ENCODE data around the gene BRD4.

BRD4 gene

DNA sequence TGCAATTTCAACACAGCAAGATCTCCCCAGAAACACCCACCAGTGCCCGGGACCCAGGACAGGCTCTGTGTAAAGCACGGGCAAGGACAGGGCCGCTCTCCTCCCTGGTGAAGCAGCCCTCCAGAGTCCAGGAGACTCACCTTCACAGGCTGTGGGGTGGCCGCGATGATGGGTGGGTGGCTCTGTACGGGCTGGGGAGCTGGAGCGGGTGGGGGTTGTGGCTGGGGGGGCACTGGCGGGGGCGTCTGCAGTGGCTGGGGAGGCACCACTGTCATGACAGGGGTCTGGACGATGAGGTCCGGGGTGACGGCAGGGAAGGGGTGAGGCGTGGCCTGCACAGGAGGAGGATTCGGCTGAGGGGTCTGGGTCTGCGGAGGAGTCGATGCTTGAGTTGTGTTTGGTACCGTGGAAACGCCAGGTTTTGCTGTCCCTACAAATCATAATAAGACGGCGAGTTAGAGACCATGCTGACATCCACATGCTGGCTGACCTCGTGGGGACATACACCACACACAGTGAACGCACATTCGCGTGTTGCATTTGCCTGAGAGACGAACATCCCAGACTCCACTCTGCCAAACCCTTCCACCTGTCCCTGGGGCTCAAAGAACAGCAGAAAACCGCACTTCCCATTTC is 67.0 kb downstream of the BRD4 start:
- no peak for DNase-seq (ENCODE audit: low read depth in 2 of 2)

DNA sequence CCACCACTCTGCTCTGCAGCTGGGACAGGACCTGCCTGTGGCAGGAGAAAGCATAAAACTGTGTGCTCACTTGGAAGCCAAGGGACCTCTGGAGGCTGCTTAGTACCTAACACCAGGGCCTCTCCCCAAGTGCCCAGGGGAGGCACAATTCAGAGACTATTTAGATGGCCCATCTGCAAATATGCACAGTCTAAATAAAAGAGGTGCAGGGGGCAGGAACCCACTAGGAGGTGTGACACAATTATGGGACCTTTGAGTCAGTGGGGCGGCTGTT is 67.5 kb downstream of the BRD4 start:
- DNase-seq (ENCODE audit: low read depth in 2 of 2) = no peak

DNA sequence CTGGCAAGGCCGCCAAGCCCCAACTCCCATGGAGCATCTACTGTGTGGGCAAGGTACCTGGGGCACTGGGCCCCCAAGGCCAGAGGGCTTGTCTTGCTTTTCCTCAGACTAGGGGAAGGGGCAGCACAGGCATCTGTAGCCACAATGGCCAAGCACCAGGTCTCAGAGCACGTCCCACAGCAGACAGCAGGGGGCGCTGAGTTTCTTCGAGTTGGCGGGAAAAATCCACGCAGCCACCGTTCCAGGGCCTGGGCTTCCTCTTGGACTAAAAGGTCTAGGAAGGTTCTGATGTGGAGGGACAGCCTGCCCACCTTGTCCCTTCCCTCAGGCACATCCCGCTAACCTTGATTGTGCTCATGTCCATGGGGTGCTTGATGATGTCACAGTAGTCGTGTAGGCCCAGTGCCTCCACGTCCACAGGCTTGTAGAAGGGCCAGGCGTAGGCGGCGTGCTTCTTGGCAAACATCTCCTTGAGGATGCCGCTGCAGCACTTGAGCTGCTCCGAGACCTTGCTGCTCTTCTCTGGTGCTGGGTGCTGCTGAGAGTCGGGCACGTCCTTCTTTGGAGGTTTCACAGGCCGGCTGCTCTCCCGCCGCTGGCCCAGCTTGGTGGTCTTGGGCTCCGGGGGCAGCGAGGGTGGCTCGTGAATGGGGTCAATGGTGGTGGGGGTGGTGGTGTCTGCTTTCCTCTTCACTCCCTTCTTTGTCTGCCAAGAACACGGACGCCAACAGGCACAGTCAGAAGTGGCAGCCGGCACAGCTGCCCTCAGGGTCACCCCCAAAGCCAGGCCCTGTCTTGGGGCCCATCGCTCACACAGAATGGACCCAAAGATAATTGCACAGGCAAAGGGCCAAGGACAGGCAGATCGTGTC is 68.0 kb downstream of the BRD4 start:
- DNase-seq (ENCODE audit: low read depth in 2 of 2) = peak; percentile 55 to 61

DNA sequence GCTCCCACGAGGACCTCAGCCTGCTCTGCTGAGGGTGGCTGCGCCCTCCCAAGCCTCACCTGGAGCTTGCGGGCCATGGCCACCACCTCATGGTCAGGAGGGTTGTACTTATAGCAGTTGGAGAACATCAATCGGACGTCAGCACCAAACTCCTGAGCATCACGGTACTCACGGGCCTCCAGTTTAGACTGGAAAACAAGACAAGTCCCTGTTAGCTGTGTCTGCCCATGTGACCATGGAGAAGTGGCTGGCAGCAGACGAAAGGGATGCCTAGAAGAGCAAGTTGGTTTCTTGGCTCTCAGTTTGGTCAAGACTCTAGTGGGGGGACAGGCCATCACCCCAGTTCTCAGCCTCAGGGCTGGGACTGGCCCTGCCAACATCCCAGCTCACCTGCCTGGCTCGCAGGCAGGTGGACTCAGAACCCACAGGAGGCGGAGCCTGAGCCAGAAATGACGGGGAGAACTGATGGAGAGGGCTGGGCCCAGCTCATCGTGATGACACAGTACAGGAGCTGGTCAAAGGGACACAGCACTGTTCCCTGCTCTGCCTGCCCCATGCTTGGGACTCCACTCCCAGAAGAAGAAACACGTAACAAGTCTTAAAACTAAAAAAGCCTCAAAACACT is 68.9 kb downstream of the BRD4 start:
- DNase-seq (ENCODE audit: low read depth in 2 of 2) = no peak

DNA sequence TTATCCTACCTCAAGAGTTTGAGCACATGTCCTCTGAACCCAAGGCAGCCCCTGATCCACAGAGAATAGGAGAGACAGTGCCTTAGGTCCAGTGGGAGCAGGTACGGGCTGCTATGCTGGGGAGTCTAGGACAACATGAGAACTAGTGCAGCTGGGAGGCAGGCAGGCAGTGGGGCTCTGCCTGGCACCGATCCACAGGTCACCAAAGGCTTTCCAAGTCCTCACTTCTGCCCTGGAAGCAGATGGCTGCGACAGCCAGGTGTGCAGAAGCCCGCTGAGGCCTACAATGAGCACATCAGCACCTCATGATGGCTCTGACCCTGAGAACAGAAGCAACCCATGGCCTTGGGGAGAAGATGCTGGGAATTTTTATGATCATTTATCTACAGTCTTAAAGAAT is 70.3 kb downstream of the BRD4 start:
- no peak for DNase-seq (ENCODE audit: low read depth in 2 of 2)

DNA sequence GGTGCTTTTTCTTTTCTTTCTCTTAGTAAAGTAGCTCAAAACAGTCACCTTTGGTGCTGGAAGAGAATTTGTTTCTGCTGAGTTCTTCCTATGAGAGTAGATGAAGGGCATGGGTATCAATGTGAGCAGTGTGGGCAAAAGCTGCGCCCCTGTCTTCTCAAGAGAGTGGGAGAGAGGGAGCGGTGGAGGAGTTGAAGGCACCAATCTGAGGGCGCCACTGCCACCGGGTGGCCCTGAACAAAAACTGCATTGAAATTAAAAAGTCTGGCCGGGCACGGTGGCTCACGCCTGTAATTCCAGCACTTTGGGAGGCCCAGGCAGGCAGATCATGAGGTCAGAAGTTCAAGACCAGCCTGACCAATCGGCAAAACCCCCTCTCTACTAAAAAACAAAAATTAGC is 71.4 kb downstream of the BRD4 start:
- no peak for DNase-seq (ENCODE audit: low read depth in 2 of 2)

DNA sequence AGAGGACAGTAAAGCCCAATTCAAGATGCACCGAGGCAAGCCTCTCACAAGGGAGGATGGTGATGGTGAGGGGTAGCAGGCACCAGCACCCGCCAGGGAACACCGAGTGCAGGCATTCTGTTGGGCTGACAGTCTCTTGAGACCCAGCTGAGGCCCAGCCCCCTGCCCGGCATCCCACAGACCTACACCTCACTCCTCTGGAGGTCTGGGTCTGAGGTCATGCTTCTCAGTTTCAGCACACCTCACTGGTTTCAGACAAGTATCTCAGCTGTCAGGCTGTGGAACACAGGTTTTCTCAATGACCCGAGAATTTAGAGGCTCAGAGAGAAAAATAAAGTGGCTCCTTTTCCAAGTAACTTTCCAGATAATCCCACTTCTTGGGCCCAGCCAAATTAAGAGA is 72.4 kb downstream of the BRD4 start:
- DNase-seq (ENCODE audit: low read depth in 2 of 2) = no peak

DNA sequence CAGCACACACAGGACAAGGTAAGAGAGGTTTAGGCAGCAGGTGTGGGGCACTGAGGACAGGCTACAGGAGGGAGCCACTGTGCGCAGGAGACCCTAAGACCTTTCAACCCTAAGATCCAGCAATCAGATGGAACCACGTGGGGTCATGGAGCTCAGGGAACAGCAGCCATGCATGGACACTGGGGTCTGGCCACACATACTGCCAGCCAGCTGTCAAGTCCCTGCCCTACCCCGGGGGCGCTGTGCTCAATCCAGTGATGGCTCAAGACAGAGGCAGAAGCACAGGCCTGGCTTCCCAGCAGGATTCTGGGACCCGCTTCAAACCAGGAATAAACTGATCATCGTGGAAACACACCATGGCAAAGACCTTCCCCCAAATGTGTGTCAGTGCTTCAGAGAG is 74.6 kb downstream of the BRD4 start:
- no peak for DNase-seq (ENCODE audit: low read depth in 2 of 2)

DNA sequence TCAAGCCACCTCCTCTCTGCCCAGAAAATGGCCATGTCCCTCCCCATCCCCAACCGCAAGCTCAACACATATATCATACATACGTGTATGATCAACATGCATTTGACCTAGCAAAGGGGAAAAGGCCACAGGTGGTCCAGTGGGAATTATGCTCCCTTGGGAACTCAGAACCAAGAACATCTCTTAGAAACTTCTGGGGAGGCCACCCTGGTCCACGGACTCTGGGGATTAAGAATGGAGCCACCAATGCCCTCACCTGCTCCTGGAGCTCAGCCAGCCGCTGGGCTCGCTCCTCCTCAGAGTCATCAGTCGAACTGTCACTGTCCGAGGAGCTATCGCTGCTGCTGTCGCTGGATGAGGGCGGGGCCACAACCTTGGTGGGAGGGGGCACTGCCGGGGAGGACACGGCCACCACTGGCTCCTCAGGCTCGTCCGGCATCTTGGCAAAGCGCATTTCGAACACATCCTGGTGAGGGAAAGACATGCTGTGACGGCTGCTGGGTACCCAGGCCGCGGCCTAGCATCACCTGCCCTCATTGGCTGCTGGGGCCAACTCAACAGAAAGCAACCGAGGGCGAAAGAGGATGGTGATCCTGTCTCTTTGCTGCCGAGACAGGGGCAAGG is 75.5 kb downstream of the BRD4 start:
- no peak for DNase-seq (ENCODE audit: low read depth in 2 of 2)

DNA sequence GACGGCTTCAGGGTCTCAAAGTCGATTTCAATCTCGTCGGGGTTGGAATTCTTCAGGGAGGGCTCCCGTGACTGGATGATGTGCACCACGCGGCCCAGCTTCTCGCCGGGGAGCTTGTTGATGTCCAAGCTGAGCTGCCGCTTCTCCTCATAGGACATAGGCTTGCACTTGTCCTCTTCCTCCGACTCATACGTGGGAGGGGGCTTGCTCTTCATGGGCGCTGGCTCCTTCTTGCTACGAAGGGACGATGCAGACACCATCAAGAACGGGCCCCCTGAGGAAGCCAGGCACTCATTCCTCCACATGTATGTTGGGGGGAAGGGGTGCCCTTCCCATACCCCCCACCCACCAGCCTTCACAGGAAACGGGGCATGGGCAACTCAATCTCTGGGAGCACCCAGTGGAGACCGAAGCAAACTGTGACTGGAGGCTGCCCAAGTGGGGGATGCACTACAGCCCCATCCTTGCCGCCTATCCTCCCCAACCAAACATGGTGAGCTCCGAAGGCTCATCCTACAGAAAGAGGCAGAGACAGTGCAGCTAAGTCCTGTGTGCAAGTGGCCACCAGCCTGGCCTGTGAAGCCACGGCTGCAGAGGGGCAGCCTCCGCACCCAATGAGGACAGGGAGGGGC is 76.9 kb downstream of the BRD4 start:
- DNase-seq (ENCODE audit: low read depth in 2 of 2) = no peak

DNA sequence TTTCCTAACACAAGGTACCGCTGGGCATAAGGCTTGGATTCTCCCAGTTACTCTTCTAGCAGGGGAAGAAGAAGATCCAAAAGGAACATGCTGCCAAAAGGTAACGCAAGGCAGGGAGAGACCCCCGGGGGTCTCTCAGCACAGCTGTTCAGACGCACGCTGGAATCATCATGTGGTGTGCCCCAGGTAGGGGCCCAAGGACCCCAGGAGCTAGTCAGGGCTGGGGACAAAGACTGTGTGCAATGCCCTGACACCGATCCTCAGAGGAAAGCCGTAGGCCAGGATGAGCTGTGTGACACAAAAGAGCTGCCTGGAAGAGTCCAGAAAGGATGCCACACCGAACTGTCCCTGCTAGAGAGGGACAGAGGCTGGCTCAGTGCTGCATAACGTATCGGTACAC is 77.8 kb downstream of the BRD4 start:
- DNase-seq (ENCODE audit: low read depth in 2 of 2) = no peak

DNA sequence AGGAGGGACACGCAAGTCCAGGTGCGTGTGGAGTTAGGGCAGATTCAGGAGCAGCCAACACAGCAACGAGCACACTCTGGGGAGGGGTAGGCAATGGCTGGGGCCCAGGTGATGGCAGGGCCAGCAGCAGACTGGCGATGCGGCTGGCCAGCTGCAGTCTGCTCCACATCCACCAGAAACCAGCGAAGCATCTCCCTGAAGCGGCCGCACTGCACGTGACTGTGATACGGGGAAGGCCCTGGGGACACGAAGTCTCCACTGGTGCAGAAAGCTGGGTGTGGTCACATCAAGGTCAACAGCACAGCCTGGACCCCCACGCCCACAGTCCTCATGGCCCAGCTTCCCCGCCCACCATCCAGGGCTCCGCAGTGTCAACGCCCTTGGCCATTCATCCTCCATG is 78.8 kb downstream of the BRD4 start:
- DNase-seq (ENCODE audit: low read depth in 2 of 2) = no peak

DNA sequence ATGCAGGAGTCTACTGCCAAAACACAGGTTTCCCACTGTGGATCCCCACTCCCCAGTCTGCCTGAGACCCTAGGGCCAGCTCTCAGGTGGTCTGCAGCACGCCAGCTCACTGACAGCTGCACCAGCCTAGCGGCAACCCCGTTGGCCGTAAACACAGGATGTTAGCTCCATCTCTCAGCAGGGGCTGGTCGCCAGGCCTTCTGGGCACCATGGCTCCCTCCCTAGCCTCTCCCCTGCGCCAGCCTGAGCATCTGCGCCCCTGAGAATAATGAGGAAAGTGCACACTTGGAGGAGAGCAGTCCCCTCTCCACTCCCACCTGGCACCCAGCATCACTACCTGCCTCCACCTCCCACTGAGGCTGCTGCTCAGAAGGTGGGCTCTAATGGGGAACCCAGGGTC is 79.3 kb downstream of the BRD4 start:
- DNase-seq (ENCODE audit: low read depth in 2 of 2) = no peak

DNA sequence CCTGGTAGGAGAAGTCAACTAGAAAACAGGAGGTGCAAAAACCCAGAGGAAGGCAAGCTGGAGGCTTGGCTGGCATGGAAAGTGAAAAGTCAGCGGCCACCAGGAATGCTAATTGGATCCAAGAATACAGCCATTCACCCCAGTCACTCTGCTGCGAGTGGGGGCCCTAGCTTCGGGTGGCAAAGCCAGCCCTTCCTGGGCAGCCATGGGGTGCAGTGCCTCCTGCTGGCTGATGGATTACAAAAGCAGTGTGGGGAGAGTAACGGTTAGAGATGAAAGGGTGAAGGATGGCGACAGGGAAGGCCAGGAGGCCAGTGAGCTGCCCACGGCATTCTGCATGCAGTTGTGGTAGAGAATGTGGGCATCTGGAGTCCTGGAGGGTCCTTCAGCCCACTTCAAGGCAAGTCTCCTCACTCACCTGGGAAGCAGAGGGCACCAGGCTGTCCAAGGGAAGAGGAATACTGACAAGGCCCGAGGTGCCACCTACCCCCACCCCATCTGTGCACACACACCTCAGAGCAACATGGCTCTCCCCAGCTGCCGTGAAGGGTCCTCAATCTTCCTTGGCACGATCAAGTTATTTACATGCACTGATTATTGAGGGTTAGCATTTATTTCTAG is 79.8 kb downstream of the BRD4 start:
- DNase-seq (ENCODE audit: low read depth in 2 of 2) = no peak

DNA sequence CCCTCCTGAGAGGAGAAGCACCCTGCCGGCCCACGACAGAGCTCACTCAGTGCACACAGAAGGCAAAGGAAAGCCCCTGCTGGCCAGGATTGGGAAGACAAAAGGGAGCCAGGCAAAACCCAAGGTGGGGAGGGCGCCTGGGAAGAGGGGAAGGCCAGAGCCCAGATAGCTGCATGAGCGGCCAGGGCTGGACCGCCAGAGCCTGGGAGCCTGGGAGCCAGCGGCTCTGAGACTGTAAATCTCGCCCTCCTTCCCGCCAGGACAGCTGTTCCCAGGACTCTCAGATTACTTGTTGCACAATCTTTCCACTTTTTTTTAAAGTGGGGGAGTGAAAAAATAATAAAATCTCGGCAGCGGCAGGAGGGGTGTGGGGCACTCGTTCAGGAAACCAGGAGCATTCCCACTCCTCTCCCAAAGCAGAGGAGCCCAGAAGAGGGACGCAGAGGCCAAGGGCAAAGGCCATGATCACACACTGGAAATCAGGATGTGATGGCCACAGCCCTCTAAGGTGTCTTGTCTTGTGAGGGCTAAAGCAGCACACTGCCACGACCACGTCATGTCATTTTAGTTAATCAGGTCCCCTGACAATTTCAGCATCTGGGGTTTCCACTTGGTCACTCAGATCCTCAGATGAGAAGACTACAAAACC is 80.5 kb downstream of the BRD4 start:
- no peak for DNase-seq (ENCODE audit: low read depth in 2 of 2)

DNA sequence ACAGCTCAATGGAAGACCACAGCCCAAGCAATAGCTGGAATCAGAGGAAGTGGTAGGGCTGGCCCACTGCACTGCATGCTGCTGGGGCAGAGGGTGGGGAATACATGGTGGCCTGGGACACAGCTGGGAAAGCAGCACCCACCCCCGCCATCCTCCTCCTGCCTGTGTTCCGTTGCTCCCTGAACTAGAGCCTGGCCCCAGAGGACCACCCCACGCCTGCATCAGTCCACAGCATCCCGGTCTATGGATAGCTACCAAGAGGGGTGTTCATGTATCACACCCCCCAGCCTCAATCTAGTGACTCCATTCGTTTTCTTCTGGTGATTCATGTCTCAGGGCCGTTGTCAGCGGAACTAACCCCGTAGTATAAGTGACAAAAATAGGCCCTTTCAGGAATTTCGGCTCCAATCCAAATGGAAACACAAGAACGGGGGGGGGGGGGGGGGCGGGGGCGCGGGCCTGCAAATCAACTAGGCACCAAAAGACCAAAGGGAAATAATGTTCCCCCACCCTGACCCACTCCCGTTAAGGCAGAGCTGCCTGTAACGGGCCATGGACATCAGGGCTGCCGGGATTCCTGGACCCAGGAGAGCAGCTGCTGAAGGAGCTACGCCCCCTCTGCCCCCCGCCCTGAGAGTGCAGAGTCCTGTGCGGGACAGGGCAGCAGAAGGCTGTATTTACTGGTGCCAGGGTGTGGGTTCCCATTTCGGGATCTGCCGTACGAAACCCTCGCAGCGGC is 81.2 kb downstream of the BRD4 start:
- no peak for DNase-seq (ENCODE audit: low read depth in 2 of 2)

DNA sequence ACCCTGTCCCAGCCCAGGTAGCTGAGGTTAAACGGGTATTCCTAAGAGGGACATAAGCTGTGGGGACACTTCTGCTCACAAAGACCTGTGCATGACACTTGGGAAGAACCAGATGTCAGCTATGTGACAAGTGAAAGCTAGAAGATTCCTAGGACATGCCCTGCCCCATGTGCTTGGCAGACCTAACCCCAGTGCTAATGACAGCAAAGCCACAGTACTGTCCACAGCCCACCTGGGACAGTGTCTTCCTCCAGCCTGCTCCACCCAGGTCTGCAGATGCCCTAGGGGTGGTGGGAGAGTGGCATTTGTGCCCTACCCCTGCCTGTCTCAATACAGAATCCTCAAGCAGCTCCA is 81.7 kb downstream of the BRD4 start:
- DNase-seq (ENCODE audit: low read depth in 2 of 2) = no peak

DNA sequence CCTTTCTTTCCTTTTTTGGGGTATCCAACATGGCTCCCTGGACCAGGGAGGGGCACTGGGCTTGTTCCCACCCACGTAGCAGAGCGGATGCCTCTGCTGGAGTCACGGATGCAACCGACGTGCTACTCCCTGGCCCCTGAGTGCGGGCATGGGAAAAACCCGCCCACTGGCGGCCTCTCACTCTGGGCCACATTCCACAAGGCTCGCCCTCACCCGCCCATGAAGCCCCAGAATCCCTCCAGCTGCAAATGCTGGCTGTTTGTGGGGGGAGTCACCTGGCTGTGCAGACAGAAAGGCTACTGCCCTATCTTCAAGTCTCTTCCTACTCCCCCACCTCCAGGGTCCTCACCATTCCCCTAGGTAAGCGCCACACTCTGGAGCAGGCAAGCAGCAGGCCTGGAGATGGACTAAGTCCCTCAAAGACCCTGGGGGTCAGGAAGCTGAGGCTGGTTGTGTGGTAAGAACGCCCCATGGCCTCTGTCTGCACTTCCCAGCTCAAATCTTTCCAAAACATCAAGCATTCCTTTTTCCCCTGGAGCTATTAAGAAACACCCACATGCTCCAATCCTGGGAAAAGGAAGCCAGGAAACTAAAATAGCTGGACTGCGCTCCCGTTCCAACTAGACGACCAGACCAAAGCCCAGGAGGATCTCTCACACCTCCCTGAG is 82.2 kb downstream of the BRD4 start:
- no peak for DNase-seq (ENCODE audit: low read depth in 2 of 2)

DNA sequence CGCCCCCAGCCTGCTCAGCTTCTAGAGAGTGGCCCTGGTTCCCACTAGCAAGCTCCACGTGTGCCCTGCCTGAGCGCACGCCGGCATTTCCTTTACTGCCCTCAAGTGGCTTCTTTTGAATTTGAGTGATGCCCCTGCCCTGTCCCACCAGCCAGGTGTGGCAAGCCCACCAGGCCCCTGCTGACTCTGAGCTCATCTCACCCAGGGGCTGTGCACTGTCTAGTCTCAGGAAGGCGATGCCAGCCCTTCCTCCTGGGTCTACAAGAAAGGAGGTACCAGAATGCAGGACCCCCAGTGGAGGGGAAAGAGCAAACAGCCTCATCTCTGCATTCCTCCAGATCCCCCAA is 82.8 kb downstream of the BRD4 start:
- no peak for DNase-seq (ENCODE audit: low read depth in 2 of 2)

Data from stimulated activated CD8-positive, alpha-beta memory T cell treated with anti-CD3 and anti-CD28 coated beads, Interleukin-2, amount 100 ng/mL, for 48 hours (primary cell).